Measurements from ENCODE around the gene SNX21. TPM values are rescaled to one million over a fixed set of nuclear protein-coding genes. Genes with fewer than 3 reads are reported as not detected.

The SNX21 gene
- total RNA-seq, 2 experiments from 2014 or later, result 0.36 to 0.89 TPM

GRCh38 chr20:45822857-45823256, 10.7 kb upstream of the SNX21 start:
- peaks cover 48% of the 10 kb centered on the region for H3K27me3 Mint-ChIP-seq
- ATAC-seq (ENCODE audit: poor library complexity), result peak; percentile 39
- no peak overlapping the region for H3K4me3 Mint-ChIP-seq

GRCh38 chr20:45823949-45824835, 9.4 kb upstream of the SNX21 start:
- no peak overlapping the region for H3K27ac Mint-ChIP-seq
- H3K4me3 ChIP-seq (ENCODE audit: low read length), result peak overlapping the region; percentile 48

More at GRCh38 chr20:45822857-45823256, 10.7 kb upstream of the SNX21 start:
- Mint-ChIP-seq H3K27ac (no peak overlapping the region), H3K4me1 (ENCODE audit: low read depth) (peaks cover 10% of the 10 kb centered on the region), H3K9me3 (no peaks in the 10 kb centered on the region), H3K36me3 (ENCODE audit: low read depth) (no peaks in the 10 kb centered on the region)
- H3K27ac ChIP-seq (ENCODE audit: low read depth in 1 of 2, low read length in 2 of 2), result no peak overlapping the region
- H3K36me3 ChIP-seq (ENCODE audit: insufficient read depth, low read length), result no peaks in the 10 kb centered on the region
- intact Hi-C loops (cut with DNase I, micrococcal nuclease), result no loop called here
- H3K4me1 ChIP-seq (ENCODE audit: insufficient read depth, low read length), result peaks cover 17% of the 10 kb centered on the region
- peaks cover 0 to 12% of the 10 kb centered on the region in 2 experiments for H3K9me3 ChIP-seq (ENCODE audit: control insufficient read depth in 1 of 2, insufficient read depth in 1 of 2, low read length in 2 of 2)
- POLR2A ChIA-PET, result interaction anchor here (1.8 kb wide), 1 partner anchor 112 kb away, joined by 9 read pairs; the partner anchor contains the start of gene PCIF1
- peaks cover 11 to 16% of the 10 kb centered on the region in 2 experiments for H3K27me3 ChIP-seq (ENCODE audit: control insufficient read depth in 1 of 2, insufficient read depth in 2 of 2, low read length in 2 of 2)
- CTCF ChIA-PET, result no interaction called here
- no peak for TF ChIP-seq CTCF (IDR thresholded peaks at IDR 0.05)
- DNase-seq, result peak in 1 of 14 experiments; percentile 26
- no peak overlapping the region for H3K4me3 ChIP-seq (ENCODE audit: low read length)

More at GRCh38 chr20:45823949-45824835, 9.4 kb upstream of the SNX21 start:
- no peaks in the 10 kb centered on the region for H3K36me3 ChIP-seq (ENCODE audit: insufficient read depth, low read length)
- TF ChIP-seq CTCF (IDR thresholded peaks at IDR 0.05), result peak; percentile 31
- peaks cover 17% of the 10 kb centered on the region for H3K4me1 ChIP-seq (ENCODE audit: insufficient read depth, low read length)
- Mint-ChIP-seq H3K4me3 (peak overlapping the region; percentile 85), H3K9me3 (no peaks in the 10 kb centered on the region), H3K36me3 (ENCODE audit: low read depth) (no peaks in the 10 kb centered on the region), H3K27me3 (peaks cover 43% of the 10 kb centered on the region), H3K4me1 (ENCODE audit: low read depth) (peaks cover 10% of the 10 kb centered on the region)
- peaks cover 11 to 16% of the 10 kb centered on the region in 2 experiments for H3K27me3 ChIP-seq (ENCODE audit: control insufficient read depth in 1 of 2, insufficient read depth in 2 of 2, low read length in 2 of 2)
- ChIA-PET POLR2A (interaction anchor here (1.6 to 2.1 kb wide), 3 partner anchors 9 to 110 kb away, joined by 4 to 9 read pairs (median 8); partner anchors contain the start of genes ACOT8, PCIF1, SNX21 and ZSWIM3), CTCF (interaction anchor here (0.6 to 1.4 kb wide), 4 partner anchors 50 to 1771 kb away, joined by 3 to 5 read pairs (median 4); partner anchors contain the start of genes CTSA and NEURL2)
- H3K27ac ChIP-seq (ENCODE audit: low read depth in 1 of 2, low read length in 2 of 2), result no peak overlapping the region
- peak; percentile 5 to 78 (median 36) for DNase-seq
- H3K9me3 ChIP-seq (ENCODE audit: control insufficient read depth in 1 of 2, insufficient read depth in 1 of 2, low read length in 2 of 2), result peaks cover 0 to 12% of the 10 kb centered on the region in 2 experiments
- peak; percentile 75 for ATAC-seq (ENCODE audit: poor library complexity)
- intact Hi-C loops (cut with DNase I, micrococcal nuclease), result loop anchor here in 1 of 2 experiments (2.0 kb wide), 1 partner anchor 139 kb away; no protein-coding TSS in a partner anchor
